ENCODE results near the gene GFI1B.
"Not testable (repeated sequence)": the region's sequence is repeated elsewhere in the genome, so short reads cannot be mapped to it uniquely, and the experiment has no call there.

GFI1B gene

DNA sequence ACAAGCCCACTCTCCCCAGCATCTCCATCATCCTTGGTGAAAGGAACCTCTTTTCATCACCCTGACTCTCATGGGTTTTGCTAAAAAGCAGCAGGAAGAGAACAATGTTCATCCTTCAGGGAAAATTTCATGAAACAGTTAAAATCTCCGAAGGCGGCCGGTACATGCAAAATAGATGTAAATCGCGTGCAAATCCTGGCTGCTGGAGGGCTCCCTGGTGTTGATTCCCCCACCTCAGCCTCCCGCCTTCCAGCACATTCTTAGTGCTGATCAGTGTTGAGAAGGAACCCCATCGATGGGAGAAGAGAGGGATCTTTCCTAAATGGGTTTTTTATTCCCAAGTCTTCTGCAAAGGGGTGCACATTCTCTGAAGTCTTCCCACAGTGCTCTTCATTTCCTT, 8.7 kb upstream of the GFI1B start:
- DNase-seq (ENCODE audit: low spot score), result no peak

DNA sequence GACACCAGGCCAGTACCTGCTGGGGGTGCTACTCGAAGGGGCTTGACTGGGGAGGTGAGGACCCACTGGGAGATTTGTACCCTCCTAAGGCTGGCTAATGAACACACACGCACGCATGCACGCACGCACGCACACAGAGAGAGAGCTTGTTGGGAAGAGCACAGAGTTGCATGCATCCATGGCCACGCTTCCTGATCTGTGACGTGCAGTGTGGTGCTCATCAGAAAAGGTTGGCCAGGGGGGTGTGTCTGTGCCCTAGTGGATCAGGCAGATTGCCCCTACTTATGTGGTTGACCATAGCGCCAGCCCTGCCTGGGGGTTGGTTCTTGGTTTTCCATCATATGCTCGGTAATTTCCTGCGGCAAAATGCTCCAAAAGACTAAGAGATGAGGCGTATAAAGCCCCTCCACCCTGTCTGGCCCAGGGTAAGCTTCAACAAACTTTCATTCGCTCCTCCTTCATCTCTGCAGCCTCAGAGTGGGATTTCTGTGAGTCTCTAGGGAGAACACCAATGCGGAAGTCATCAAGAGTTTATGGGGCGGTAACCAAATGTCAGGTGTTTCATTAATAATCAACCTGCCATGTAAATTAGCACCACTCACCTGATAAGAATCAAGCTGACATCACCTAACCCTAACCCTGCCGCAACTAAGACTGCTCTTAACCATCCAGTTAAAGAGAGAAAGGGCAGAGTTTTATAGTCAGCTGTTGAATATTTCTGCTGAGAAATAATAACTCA, 8.0 kb upstream of the GFI1B start:
- no peak for DNase-seq (ENCODE audit: low spot score)

DNA sequence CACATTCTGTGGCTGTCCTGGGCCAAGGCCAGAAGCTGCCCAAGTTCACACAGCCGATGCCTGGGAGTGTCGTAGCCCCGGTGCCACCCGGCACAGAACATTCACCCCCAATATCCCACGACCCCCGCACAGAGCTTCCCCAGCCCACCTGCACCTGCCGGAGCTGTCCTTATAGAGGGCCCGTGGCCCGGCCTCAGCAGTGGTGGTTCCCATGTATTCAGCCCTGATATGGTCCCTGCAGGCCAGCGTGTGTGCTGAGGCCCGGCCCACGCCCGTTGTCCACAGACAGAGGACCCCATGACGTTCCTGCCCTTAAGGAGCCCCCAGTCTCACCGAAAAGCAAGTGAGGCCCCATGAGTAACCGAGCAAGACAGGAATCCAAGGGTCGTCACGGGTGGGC, 5.3 kb upstream of the GFI1B start:
- DNase-seq (ENCODE audit: low spot score), result no peak

GRCh38 chr9:132973713-132974112, 4.8 kb upstream of the GFI1B start:
- no peak for DNase-seq (ENCODE audit: low spot score)

DNA sequence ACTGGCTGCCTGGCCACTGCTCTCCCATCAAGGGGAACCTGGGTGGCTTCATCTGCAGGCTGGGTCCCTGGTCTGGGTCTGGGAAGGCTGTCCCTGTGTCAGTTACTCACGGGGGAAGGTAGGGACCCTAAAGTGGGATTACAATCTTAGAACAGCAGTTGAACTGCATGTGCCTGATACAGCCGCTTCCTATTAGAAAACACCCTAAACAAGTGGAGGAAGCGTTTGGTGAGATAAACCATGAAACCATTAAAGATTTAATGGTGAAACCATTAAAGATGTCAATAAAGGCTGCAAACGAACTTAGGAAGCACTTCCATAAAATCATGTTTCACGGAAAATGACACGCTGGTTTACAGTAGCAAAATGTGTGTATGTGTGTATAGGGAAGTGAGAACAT, 2.5 kb upstream of the GFI1B start:
- DNase-seq (ENCODE audit: low spot score), result no peak

GRCh38 chr9:132976571-132976970, 1.9 kb upstream of the GFI1B start:
- DNase-seq (ENCODE audit: low spot score), result no peak

DNA sequence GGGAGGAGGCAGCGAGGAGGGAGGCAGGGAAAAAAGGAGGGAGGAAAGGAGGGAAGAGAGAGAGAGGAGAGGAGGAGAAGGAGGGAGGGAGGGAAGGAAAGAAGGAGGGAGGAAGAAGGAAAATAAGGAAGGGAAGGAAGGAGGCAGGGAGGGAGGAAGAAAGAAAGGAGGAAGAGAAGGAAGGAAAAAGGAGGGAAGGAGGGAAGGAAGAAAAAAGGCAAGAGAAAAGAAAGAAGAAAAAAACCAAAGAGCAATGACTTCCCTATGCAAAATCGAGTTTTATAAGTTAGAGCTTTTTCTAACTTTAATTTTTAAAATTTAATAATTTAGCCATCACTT, 413 bp upstream of the GFI1B start:
- no peak for DNase-seq (ENCODE audit: low spot score)

- no peak for DNase-seq (ENCODE audit: low spot score)
Observed at GRCh38 chr9:132980157-132980556, 1.7 kb downstream of the GFI1B start.

GRCh38 chr9:132982458-132982857, 4.0 kb downstream of the GFI1B start:
- DNase-seq (ENCODE audit: low spot score), result no peak

- no peak for DNase-seq (ENCODE audit: low spot score)
Observed at GRCh38 chr9:132983491-132984201, 5.2 kb downstream of the GFI1B start.

GRCh38 chr9:132984202-132985070, 5.9 kb downstream of the GFI1B start:
- DNase-seq (ENCODE audit: low spot score), result no peak

- DNase-seq (ENCODE audit: low spot score), result no peak
Observed at GRCh38 chr9:132985071-132985350, 6.5 kb downstream of the GFI1B start.

DNA sequence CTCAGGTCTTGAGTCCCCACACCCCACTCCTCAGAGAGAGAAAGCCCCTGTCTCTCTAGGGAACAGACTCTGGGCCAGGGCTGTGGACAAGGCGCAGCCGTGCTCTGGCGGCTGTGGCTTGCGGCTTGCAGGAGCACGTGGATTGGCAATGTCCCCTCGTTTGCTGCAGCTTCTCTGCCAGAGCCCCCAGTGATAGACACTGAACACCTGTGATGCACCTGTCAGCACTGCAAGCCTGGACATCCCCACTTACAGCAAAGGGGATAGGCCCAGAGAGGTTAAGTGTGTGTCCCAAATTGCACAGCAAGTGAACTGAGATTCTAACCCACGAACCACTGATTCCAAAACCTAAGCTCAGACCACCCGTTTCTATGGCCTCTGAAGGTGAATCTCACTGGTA, 7.0 kb downstream of the GFI1B start:
- no peak for DNase-seq (ENCODE audit: low spot score)

GRCh38 chr9:132986114-132986513, 7.6 kb downstream of the GFI1B start:
- DNase-seq (ENCODE audit: low spot score), result no peak

DNA sequence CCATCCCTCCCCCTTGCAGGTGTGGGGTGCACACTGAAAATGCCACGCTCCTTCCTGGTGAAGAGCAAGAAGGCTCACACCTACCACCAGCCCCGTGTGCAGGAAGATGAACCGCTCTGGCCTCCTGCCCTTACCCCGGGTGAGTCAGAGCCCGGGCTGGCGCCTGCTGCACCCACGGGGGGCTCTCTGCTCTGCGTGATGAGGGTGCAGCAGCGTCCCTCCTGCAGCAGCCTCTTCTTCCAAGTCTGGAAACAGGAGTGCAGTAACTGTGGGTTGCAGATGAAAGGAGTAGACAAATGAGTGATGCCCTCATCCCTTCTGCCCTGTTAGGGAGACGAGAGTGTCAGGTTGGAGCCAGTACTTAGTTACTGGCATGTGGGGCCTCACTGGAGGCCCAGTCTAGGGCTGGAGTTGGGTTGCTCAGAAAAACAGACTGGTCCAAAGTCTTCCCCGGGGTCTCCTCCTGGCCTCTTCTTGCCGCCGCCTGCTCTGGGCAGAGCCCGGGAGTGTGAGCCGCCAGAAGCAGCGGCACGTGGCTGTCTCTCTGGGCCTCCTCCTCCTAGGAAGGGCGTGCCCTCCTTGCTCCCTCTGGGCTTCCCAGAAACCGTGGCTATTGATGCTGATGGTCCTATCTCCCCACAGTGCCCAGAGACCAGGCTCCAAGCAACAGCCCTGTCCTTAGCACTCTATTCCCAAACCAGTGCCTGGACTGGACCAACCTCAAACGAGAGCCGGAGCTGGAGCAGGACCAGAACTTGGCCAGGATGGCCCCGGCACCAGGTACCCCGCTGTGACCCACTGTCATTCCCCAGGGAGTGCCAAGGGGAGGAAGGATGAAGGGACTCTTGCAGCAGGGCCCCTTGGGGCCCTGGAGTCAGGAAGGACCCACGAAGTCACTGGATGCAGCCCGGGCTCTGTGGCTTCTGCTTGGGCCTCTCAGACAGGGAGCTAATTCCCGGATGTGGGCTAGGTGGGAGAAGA, 8.4 kb downstream of the GFI1B start:
- DNase-seq (ENCODE audit: low spot score), result peak; percentile 43

GRCh38 chr9:132988244-132989013, 9.9 kb downstream of the GFI1B start:
- no peak for DNase-seq (ENCODE audit: low spot score)

DNA sequence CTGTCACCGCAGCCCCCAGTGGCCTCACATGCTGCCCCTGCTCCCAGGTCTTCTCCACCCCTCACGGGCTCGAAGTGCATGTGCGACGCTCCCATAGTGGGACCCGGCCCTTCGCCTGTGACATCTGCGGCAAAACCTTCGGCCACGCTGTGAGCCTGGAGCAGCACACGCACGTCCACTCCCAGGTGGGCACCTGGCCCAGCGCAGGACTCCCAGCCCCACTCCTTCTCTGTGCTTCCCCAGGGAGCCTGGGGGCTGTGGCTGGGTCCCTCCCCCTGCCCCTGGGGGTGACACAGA, 10.5 kb downstream of the GFI1B start:
- no peak for DNase-seq (ENCODE audit: low spot score)

DNA sequence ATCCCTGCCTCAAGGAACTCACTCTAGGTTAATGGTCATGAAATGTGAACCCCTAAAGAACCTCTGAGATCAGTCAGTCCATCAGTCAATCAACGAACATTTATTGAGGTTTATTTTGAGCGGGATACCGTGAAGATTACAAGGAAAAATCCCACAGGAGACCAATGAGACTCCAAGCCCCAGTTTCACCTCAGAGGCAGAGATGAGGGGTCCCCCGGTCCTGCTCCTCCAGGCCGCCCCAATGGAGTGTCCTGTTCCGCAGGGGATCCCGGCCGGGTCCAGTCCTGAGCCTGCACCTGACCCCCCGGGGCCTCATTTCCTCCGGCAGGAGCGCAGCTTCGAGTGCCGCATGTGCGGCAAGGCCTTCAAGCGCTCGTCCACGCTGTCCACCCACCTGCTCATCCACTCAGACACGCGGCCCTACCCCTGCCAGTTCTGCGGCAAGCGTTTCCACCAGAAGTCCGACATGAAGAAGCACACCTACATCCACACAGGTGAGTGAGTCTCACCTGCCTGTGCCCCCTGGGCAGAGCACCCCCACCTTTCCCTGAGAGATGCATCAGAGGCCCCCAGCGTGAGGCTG, 11.0 kb downstream of the GFI1B start:
- DNase-seq (ENCODE audit: low spot score), result peak; percentile 43

DNA sequence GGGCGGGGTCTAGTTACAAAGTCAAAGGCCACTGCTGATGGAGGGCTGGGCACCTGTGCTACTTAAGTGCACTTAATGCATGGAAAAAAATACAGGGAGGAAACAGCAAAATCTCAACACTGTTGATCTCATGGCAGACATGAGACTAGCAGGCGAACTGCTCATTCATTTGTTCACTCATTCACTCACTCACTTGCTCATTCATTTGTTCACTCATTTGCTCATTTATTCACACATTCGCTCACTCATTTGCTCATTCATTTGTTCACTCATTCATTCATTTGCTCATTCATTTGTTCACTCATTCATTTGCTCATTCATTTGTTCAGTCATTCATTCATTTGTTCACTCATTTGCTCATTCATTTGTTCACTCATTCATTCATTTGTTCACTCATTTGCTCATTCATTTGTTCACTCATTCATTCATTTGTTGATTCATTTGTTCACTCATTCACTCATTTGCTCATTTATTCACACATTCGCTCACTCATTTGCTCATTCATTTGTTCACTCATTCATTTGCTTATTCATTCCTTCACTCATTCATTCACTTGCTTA, 11.6 kb downstream of the GFI1B start:
- DNase-seq (ENCODE audit: low spot score), result not testable (repeated sequence)

DNA sequence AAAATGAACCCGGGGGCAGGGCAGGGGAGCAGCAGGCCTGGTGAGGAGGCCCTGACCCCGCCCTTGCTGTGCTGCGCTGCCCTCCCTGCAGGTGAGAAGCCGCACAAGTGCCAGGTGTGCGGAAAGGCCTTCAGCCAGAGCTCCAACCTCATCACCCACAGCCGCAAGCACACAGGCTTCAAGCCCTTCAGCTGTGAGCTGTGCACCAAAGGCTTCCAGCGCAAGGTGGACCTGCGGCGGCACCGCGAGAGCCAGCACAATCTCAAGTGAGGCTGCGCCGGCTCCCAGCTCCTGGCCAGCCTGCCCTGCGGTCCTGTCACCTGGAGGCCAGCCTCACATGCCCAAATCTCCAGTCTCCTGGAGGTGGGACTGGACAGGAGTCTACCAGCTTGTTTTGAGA, 12.3 kb downstream of the GFI1B start:
- DNase-seq (ENCODE audit: low spot score), result no peak
